ENCODE results near the gene NDFIP1. TPM values are rescaled to one million over a fixed set of nuclear protein-coding genes. Genes with fewer than 3 reads are reported as not detected.
"Not testable (repeated sequence)": the region's sequence is repeated elsewhere in the genome, so short reads cannot be mapped to it uniquely, and the experiment has no call there.

Gene NDFIP1
- total and polyA plus RNA-seq, 2 of the 13 experiments (the other 11 are each of a cell fraction or from before 2014, with no cell fraction given), result 12.4 to 15.7 TPM

DNA sequence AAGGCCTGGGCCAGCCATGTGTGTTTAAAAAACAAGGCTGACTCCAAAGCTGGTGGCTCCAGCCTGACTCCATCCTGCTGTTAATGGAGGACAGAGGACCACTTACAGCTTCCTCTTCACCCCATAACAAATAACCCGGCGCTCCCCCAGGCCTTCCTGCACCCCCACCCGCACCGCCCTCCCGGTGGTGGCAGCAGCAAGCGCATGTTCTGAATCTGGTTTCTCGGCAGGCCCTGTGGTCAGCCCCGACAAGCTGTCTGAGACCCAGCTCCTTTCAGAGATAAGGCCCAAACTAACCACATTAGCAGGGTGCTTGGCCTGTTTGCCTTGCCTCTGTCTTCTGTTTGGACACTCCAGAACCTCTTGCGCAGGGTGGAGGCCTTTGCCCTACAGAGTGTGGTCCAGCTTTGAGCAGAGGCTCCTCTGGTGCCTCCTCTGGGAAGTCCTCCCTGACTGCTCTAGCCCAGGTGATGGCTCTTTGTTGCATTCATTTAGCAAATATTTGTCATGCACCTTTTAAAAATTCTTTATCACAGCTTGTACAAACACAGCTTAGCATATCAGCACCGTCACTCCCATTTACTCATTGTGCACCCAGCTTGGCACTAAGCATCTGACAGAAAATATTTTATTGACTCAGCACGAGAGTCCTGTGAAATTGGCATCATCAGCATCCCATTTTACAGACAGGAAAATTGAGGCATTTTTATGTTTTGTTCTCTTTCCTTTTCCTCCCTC is 78.4 kb downstream of the NDFIP1 start (continued):
- TF ChIP-seq, protein P1, sequence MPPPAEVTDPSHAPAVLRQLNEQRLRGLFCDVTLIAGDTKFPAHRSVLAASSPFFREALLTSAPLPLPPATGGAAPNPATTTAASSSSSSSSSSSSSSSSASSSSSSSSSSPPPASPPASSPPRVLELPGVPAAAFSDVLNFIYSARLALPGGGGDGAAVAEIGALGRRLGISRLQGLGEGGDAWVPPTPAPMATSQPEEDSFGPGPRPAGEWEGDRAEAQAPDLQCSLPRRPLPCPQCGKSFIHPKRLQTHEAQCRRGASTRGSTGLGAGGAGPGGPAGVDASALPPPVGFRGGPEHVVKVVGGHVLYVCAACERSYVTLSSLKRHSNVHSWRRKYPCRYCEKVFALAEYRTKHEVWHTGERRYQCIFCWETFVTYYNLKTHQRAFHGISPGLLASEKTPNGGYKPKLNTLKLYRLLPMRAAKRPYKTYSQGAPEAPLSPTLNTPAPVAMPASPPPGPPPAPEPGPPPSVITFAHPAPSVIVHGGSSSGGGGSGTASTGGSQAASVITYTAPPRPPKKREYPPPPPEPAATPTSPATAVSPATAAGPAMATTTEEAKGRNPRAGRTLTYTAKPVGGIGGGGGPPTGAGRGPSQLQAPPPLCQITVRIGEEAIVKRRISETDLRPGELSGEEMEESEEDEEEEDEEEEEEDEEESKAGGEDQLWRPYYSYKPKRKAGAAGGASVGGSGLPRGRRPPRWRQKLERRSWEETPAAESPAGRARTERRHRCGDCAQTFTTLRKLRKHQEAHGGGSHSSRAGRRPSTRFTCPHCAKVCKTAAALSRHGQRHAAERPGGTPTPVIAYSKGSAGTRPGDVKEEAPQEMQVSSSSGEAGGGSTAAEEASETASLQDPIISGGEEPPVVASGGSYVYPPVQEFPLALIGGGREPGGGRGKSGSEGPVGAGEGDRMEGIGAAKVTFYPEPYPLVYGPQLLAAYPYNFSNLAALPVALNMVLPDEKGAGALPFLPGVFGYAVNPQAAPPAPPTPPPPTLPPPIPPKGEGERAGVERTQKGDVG (CRISPR knock-in tag; IDR thresholded peaks at IDR 0.05; ENCODE audit: borderline replicate concordance), result no peak
- TF ChIP-seq MAZ (IDR thresholded peaks at IDR 0.05; ENCODE audit: borderline replicate concordance, low read depth, low read length), result no peak
- no peak for TF ChIP-seq MAZ (CRISPR knock-in tag; IDR thresholded peaks at IDR 0.05; ENCODE audit: low read depth)
- TF ChIP-seq ZSCAN21 (CRISPR knock-in tag; IDR thresholded peaks at IDR 0.05; ENCODE audit: borderline replicate concordance), result no peak
- no peak for TF ChIP-seq CCDC6 (CRISPR knock-in tag; IDR thresholded peaks at IDR 0.05)
- no peak for TF ChIP-seq FOXJ3 (CRISPR knock-in tag; IDR thresholded peaks at IDR 0.05; ENCODE audit: borderline replicate concordance)

DNA sequence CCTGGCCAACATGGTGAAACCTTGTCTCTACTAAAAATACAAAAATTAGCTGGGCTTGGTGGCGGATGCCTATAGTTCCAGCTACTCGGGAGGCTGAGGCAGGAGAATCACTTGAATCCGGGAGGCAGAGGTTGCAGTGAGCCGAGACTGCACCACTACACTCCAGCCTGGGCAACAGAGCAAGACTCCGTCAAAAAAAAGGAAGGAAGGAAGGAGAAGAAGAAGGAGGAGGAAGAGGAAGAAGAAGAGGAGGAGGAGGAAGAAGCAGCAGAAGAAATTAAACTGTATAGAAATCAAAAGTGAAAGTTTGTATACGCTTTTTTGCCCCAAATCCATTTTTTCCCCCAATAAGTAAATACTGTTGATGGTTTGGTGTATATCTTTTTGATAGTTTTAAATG is 80.1 kb downstream of the NDFIP1 start:
- H4K20me1 ChIP-seq (ENCODE audit: insufficient read depth, low read length); H3K4me3 ChIP-seq (replicated peaks in 1 of 3; ENCODE audit: insufficient read depth in 1 of 3, low read depth in 2 of 3, low read length in 3 of 3); FAIRE-seq; H3K79me2 ChIP-seq (ENCODE audit: insufficient read depth, low read length); POLR2A ChIA-PET; CTCF ChIA-PET (ENCODE audit: low intra/inter-chr PET ratio, low total read pairs); H3K9ac ChIP-seq (ENCODE audit: insufficient read depth, low read depth, low read length); H3K4me2 ChIP-seq (ENCODE audit: low read depth, low read length); intact Hi-C loops (cut with micrococcal nuclease; ENCODE audit: unreplicated experiment); H3K27ac ChIP-seq (ENCODE audit: extremely low read length, insufficient read depth, low read length); H2AFZ ChIP-seq (ENCODE audit: low read length); H3K36me3 ChIP-seq (replicated peaks in 1 of 2; ENCODE audit: control insufficient read depth in 1 of 2, insufficient read depth in 2 of 2, low read length in 2 of 2); H3K9me3 ChIP-seq (ENCODE audit: low read length); in situ Hi-C loops (cut with HindIII; ENCODE audit: extremely low pct_ligation_motif_present, low pct_unique_long_range_greater_than_20kb); BruUV-seq (replicated peaks); H3K27me3 ChIP-seq (ENCODE audit: control insufficient read depth in 1 of 2, insufficient read depth in 2 of 2, low read length in 2 of 2); DNase-seq (ENCODE audit: low spot score); ATAC-seq: not testable (repeated sequence)
- WGBS (ENCODE audit: low lambda C conversion rate), result 76% methylated on average over 6 of the region's 6 CpGs
- H3K4me1 ChIP-seq (ENCODE audit: insufficient read depth, low read length), result peaks cover 71% of the 10 kb centered on the region
